Measurements from ENCODE around the gene PYROXD2.

The PYROXD2 gene

DNA sequence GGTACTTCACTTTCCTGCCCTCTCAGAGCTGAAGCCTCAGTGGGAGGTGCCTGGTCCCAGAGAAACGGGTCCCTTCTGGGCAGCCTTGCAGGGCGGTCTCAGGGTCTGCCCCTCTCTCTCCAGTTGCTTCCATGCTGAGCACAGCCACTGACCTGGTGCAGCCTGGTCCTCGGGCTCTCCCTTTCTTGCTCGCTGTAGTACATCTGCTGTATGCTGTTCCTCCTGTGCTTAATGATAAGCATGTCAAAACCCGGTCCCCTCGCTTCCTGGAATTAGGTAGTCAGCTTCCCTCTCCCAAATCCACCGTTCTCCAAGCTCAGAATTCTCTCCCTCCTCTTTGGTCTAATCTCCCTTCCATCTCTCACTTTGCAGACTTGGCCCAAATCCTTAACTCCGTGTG, 42.7 kb upstream of the PYROXD2 start:
- no peak for FAIRE-seq
- TF ChIP-seq CTCF (IDR thresholded peaks at IDR 0.05; ENCODE audit: insufficient read depth, missing control alignments) = no peak
- no peak for DNase-seq (ENCODE audit: insufficient read length, low spot score)

DNA sequence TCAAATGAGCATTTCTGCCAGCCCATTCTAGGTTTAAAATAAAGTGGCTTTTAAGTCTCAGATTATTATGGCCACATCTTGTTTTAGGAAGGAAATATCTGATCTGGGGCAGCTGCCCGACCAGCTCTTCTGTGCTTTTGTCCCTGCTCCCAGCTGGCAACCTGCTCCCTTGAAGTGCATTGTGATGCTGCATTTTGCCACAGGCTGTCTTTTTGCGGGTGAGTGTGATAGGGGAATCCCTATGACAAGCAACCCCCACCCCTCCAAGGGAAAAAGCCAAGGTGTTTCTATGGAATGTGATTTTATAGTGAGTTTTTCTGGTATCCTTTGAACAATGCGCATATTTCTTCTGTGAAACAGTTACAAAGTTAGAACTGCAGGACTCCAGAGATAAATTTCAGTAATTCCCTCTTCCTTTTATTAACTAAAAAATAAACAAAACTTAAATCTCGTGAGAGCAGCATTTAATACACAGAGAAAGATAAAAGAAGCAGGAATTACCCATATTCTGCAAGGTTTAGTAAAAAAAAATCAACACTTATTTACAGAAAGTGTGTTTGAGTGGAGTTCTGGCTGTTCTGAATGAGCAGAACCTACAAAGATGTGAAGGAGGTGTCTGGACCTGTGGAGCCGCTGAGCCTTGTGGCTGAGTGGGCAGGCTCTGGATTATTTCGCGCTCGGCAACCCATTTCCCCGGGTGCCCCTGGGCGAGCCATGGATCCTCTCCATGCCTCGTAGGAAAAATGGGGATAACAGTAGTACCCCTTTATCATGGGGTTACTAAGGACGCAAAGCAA, 41.9 kb upstream of the PYROXD2 start:
- DNase-seq (ENCODE audit: insufficient read length, low spot score) (no peak), FAIRE-seq (no peak)
- TF ChIP-seq CTCF (IDR thresholded peaks at IDR 0.05; ENCODE audit: insufficient read depth, missing control alignments) = no peak

DNA sequence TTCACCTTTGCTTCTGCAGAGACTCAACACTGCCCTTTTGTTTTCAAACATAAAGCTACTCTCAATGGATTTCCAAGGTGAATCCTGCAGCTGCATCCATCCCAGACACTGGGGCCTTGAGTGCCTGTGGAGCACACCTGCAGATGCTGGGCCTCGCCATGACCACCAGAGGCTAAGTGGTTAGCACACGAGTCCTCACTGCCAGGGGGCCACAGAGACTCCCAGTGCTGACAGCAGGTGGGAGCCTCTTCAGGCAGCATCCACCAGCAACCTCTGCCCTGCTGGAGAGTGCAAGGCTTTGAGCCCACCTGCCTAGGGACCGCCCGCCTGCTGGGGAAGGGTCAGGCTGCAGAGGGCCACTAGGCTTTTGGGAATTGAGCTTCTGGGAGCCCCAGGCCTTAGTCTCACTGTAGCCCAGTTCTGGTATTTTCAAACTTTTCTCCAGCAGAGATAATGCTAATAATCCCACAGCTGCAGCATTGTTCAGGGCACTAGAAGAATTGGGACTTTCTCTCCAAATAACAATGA, 41.1 kb upstream of the PYROXD2 start:
- FAIRE-seq = no peak
- no peak for DNase-seq (ENCODE audit: insufficient read length, low spot score)
- TF ChIP-seq CTCF (IDR thresholded peaks at IDR 0.05; ENCODE audit: insufficient read depth, missing control alignments) = no peak

- TF ChIP-seq CTCF (IDR thresholded peaks at IDR 0.05; ENCODE audit: insufficient read depth, missing control alignments) = no peak
- FAIRE-seq = no peak
- DNase-seq (ENCODE audit: insufficient read length, low spot score) = no peak
Measured at GRCh38 chr10:98453729-98454128, 38.7 kb upstream of the PYROXD2 start.

DNA sequence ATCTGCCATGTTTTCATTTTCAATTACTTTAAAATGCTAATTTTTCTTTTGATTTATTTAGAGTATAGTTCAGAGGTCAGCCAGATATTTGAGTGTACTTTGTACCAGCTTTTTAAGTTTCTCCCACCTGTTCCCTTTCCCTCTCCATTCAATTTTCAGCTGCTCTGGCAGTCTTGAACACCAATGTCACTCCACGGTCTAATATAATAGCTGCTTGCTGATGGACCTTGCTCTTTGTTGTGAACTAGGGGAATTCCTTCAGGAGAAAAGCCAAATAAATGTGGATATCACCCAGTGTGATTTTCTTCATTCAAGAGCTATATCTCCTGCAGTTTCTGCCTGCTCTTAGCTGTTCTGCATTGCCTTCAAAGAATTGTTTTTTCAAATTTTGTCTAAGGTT, 35.6 kb upstream of the PYROXD2 start:
- no peak for FAIRE-seq
- TF ChIP-seq CTCF (IDR thresholded peaks at IDR 0.05; ENCODE audit: insufficient read depth, missing control alignments) = no peak
- no peak for DNase-seq (ENCODE audit: insufficient read length, low spot score)

- no peak for TF ChIP-seq CTCF (IDR thresholded peaks at IDR 0.05; ENCODE audit: insufficient read depth, missing control alignments)
- DNase-seq (ENCODE audit: insufficient read length, low spot score) (no peak), FAIRE-seq (no peak)
Measured at GRCh38 chr10:98449287-98449686, 34.3 kb upstream of the PYROXD2 start.

DNA sequence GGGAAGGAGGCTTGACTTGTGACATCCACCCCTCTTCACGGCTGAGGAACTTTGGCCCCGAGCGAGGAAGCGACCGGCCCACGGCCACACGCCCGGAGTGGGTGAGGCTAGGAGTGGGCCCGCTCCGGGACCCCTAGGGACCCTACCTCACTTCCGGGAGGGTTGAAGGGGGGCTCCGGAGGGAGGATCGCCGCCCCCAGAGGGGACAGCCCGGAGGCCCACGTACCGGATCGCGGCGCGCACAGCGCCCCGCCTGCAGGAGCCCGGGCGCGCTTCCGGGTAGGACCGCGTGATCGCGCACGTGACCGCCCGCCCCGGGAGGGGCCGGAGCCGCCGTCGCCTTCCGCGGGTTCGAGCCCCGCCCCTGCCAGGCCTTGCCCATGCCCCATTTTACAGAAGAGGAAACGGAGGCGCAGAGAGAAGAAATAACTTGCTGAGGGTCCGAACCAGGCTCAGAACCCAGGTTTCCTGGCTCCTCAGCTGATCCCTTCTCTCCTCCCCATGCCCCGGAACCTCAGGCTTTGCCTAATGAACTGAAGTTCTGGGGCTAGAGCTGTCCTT, 31.8 kb upstream of the PYROXD2 start, which contains the start of gene HPS1:
TSS of gene HPS1 (minus strand) at position 275 of the 561 bp plus-strand sequence. CDS start 3,695 bp downstream, outside the sequence.
- TF ChIP-seq CTCF (IDR thresholded peaks at IDR 0.05; ENCODE audit: insufficient read depth, missing control alignments) = no peak
- no peak for FAIRE-seq
- DNase-seq (ENCODE audit: insufficient read length, low spot score) = no peak
